ENCODE measurements around the gene MRPS25. TPM values are rescaled to one million over a fixed set of nuclear protein-coding genes. Genes with fewer than 3 reads are reported as not detected.
A peak's percentile ranks its signal among the peaks of the same experiment; 100 is the strongest.

The MRPS25 gene
- total RNA-seq, 1 donor from 2014 or later: 98.6 TPM

- TF ChIP-seq CTCF (IDR thresholded peaks at IDR 0.05; ENCODE audit: borderline replicate concordance): no peak
- H3K4me3 ChIP-seq: no peak overlapping the region
- H3K27me3 ChIP-seq (ENCODE audit: low read depth): no peaks in the 10 kb centered on the region
- H3K9me3 ChIP-seq (replicated peaks): no peaks in the 10 kb centered on the region
- peaks cover 74% of the 10 kb centered on the region for H3K4me1 ChIP-seq
- peaks cover 100% of the 10 kb centered on the region for H3K36me3 ChIP-seq
- no peak for DNase-seq
- no peak overlapping the region for H3K27ac ChIP-seq (replicated peaks)
- intact Hi-C loops (cut with micrococcal nuclease): no loop called here
Measured at GRCh38 chr3:15043408-15044171, 21.5 kb downstream of the MRPS25 start.

- peaks cover 74% of the 10 kb centered on the region for H3K4me1 ChIP-seq
- intact Hi-C loops (cut with micrococcal nuclease): no loop called here
- no peak overlapping the region for H3K4me3 ChIP-seq
- TF ChIP-seq CTCF (IDR thresholded peaks at IDR 0.05; ENCODE audit: borderline replicate concordance): no peak
- no peaks in the 10 kb centered on the region for H3K9me3 ChIP-seq (replicated peaks)
- no peak for DNase-seq
- no peak overlapping the region for H3K27ac ChIP-seq (replicated peaks)
- peaks cover 100% of the 10 kb centered on the region for H3K36me3 ChIP-seq
- no peaks in the 10 kb centered on the region for H3K27me3 ChIP-seq (ENCODE audit: low read depth)
Measured at GRCh38 chr3:15042936-15043335, 22.2 kb downstream of the MRPS25 start.

- TF ChIP-seq CTCF (IDR thresholded peaks at IDR 0.05; ENCODE audit: borderline replicate concordance): no peak
- intact Hi-C loops (cut with micrococcal nuclease): no loop called here
- no peak overlapping the region for H3K4me3 ChIP-seq
Measured at GRCh38 chr3:15041950-15042349, 23.2 kb downstream of the MRPS25 start.

GRCh38 chr3:15040844-15041243, 24.3 kb downstream of the MRPS25 start:
- no peaks in the 10 kb centered on the region for H3K27me3 ChIP-seq (ENCODE audit: low read depth)
- intact Hi-C loops (cut with micrococcal nuclease): no loop called here

More at GRCh38 chr3:15041950-15042349, 23.2 kb downstream of the MRPS25 start:
- no peaks in the 10 kb centered on the region for H3K27me3 ChIP-seq (ENCODE audit: low read depth)
- no peak for DNase-seq
- H3K27ac ChIP-seq (replicated peaks): no peak overlapping the region
- no peaks in the 10 kb centered on the region for H3K9me3 ChIP-seq (replicated peaks)
- peaks cover 64% of the 10 kb centered on the region for H3K4me1 ChIP-seq
- H3K36me3 ChIP-seq: peaks cover 99% of the 10 kb centered on the region

GRCh38 chr3:15038306-15038705, 26.8 kb downstream of the MRPS25 start:
- intact Hi-C loops (cut with micrococcal nuclease): no loop called here
- no peak for TF ChIP-seq CTCF (IDR thresholded peaks at IDR 0.05; ENCODE audit: borderline replicate concordance)
- DNase-seq: no peak

More at GRCh38 chr3:15040844-15041243, 24.3 kb downstream of the MRPS25 start:
- no peak for TF ChIP-seq CTCF (IDR thresholded peaks at IDR 0.05; ENCODE audit: borderline replicate concordance)
- Histone ChIP-seq H3K27ac (replicated peaks) (peak overlapping the region; percentile 45), H3K36me3 (peaks cover 99% of the 10 kb centered on the region), H3K9me3 (replicated peaks) (no peaks in the 10 kb centered on the region), H3K4me1 (peaks cover 53% of the 10 kb centered on the region), H3K4me3 (no peak overlapping the region)
- no peak for DNase-seq

More at GRCh38 chr3:15038306-15038705, 26.8 kb downstream of the MRPS25 start:
- Histone ChIP-seq H3K27ac (replicated peaks) (no peak overlapping the region), H3K4me1 (peaks cover 44% of the 10 kb centered on the region), H3K36me3 (peaks cover 99% of the 10 kb centered on the region), H3K27me3 (ENCODE audit: low read depth) (no peaks in the 10 kb centered on the region), H3K9me3 (replicated peaks) (no peaks in the 10 kb centered on the region), H3K4me3 (no peak overlapping the region)

All from left ventricle myocardium inferior (tissue), 1 donor.